ENCODE measurements around the gene RPS6KA6.

The RPS6KA6 gene

GRCh38 chrX:84188320-84188834 is 378 bp upstream of the RPS6KA6 start:
- DNase-seq (ENCODE audit: low read depth in 2 of 2), result peak; percentile 39 to 64
- TF ChIP-seq CTCF (IDR thresholded peaks at IDR 0.05; ENCODE audit: low read depth, low read length), result no peak
- peak overlapping the region; percentile 58 to 60 for H3K4me3 ChIP-seq (replicated peaks in 1 of 2; ENCODE audit: low read depth in 2 of 2, low read length in 2 of 2)

- no peak for DNase-seq (ENCODE audit: low read depth in 2 of 2)
- TF ChIP-seq CTCF (IDR thresholded peaks at IDR 0.05; ENCODE audit: low read depth, low read length), result no peak
- peak overlapping the region; percentile 58 to 60 for H3K4me3 ChIP-seq (replicated peaks in 1 of 2; ENCODE audit: low read depth in 2 of 2, low read length in 2 of 2)
Measured at GRCh38 chrX:84186603-84187532, 1.1 kb downstream of the RPS6KA6 start.

- H3K4me3 ChIP-seq (replicated peaks in 1 of 2; ENCODE audit: low read depth in 2 of 2, low read length in 2 of 2), result no peak overlapping the region
- no peak for DNase-seq (ENCODE audit: low read depth in 2 of 2)
- no peak for TF ChIP-seq CTCF (IDR thresholded peaks at IDR 0.05; ENCODE audit: low read depth, low read length)
Measured at GRCh38 chrX:84182516-84182915, 5.5 kb downstream of the RPS6KA6 start.

- no peak for TF ChIP-seq CTCF (IDR thresholded peaks at IDR 0.05; ENCODE audit: low read depth, low read length)
- no peak for DNase-seq (ENCODE audit: low read depth in 2 of 2)
- no peak overlapping the region for H3K4me3 ChIP-seq (replicated peaks in 1 of 2; ENCODE audit: low read depth in 2 of 2, low read length in 2 of 2)
Measured at GRCh38 chrX:84175958-84176357, 12.0 kb downstream of the RPS6KA6 start.

- TF ChIP-seq CTCF (IDR thresholded peaks at IDR 0.05; ENCODE audit: low read depth, low read length), result no peak
- H3K4me3 ChIP-seq (replicated peaks in 1 of 2; ENCODE audit: low read depth in 2 of 2, low read length in 2 of 2), result no peak overlapping the region
- DNase-seq (ENCODE audit: low read depth in 2 of 2), result no peak
Measured at GRCh38 chrX:84175274-84175673, 12.7 kb downstream of the RPS6KA6 start.

- no peak for DNase-seq (ENCODE audit: low read depth in 2 of 2)
- no peak overlapping the region for H3K4me3 ChIP-seq (replicated peaks in 1 of 2; ENCODE audit: low read depth in 2 of 2, low read length in 2 of 2)
- TF ChIP-seq CTCF (IDR thresholded peaks at IDR 0.05; ENCODE audit: low read depth, low read length), result no peak
Measured at GRCh38 chrX:84174348-84174747, 13.7 kb downstream of the RPS6KA6 start.

Measured in cardiac fibroblast (primary cell).